Sigmoid colon (tissue), 7 donors: ENCODE results near the gene KREMEN1. TPM values are rescaled to one million over a fixed set of nuclear protein-coding genes. Genes with fewer than 3 reads are reported as not detected.

Source experiments
- DNase-seq: peaks from one replicate; pipeline ENCODE4 v3.0.0-alpha.2; 2019
- H3K27ac ChIP-seq, 4 donors: fragments of 200-600 bp; sonication (generic); one replicate each; pipeline ENCODE4 v1.5.1; 2016 to 2019; ENCODE audit warnings: mild to moderate bottlenecking in 1 of 4
- H3K27me3 ChIP-seq, 3 donors: fragments of 200-600 bp; sonication (generic); one replicate each; pipeline ENCODE4 v1.5.1; 2019; ENCODE audit warnings: mild to moderate bottlenecking in 1 of 3
- H3K36me3 ChIP-seq, 4 donors: fragments of 200-600 bp; sonication (generic); one replicate each; pipeline ENCODE4 v1.5.1; 2016 to 2019
- H3K4me1 ChIP-seq, 4 donors: fragments of 200-600 bp; sonication (generic); one replicate each; pipeline ENCODE4 v1.5.1; 2017 to 2019
- H3K4me3 ChIP-seq, 4 donors: fragments of 200-600 bp; sonication (generic); one replicate each; pipeline ENCODE4 v1.5.1; 2017 to 2019; ENCODE audit warnings: mild to moderate bottlenecking in 2 of 4, moderate library complexity in 1 of 4
- H3K9me3 ChIP-seq, 4 donors: fragments of 200-600 bp in 3 of 4; sonication (generic) in 3 of 4; one replicate each; pipeline versions ENCODE4 v1.5.1 to v1.6.1; 2013 to 2019
- EP300 ChIP-seq, 4 donors: sonication (generic); formaldehyde crosslinking; IDR thresholded peaks; one replicate each; pipeline ENCODE4 v1.6.1; 2017; ENCODE audit warnings: antibody characterized with exemption in 4 of 4
- POLR2A ChIP-seq, 2 donors: fragments of 450-650 bp; IDR thresholded peaks; one replicate each; pipeline ENCODE4 v1.6.1; 2016; ENCODE audit warnings: antibody characterized with exemption in 2 of 2, mild to moderate bottlenecking in 2 of 2, moderate library complexity in 2 of 2
- POLR2AphosphoS5 ChIP-seq, 4 donors: sonication (generic); formaldehyde crosslinking; IDR thresholded peaks; one replicate each; pipeline ENCODE4 v1.6.1; 2017; ENCODE audit warnings: antibody characterized with exemption in 4 of 4
- WGBS, 2 donors: extraction: QIAGEN DNeasy Blood & Tissue Kit; methylation state at CpG; one replicate each; pipeline ENCODE4 v1.1.7; 2013; 5-methylcytosine and 5-hydroxymethylcytosine counted together
- intact Hi-C: fragments of 100-400 bp; cut with DNase I; formaldehyde crosslinking; loops from one replicate; pipeline ENCODE4 v1.15.1; 2023
- polyA plus RNA-seq, 3 donors: library from polyadenylated mRNA; stranded (reverse); fragments of 200-250 nt; gene quantifications; one replicate each; pipeline ENCODE4 v1.2.3, GENCODE V29; 2013
- total RNA-seq, 4 donors: library from RNA; depleted of rRNA; stranded (reverse); fragments of >200 nt; gene quantifications; one replicate each; pipeline ENCODE4 v1.1.0, GENCODE V29; 2016
- TF ChIP-seq, protein P1 (sequence below), 4 experiments: fragments of 450-650 bp in 3 of 4; fragments of 200-600 bp in 1 of 4; IDR thresholded peaks; one replicate each; pipeline ENCODE4 v1.5.1; 2016 to 2019; ENCODE audit warnings: antibody characterized with exemption in 4 of 4, mild to moderate bottlenecking in 3 of 4, moderate library complexity in 2 of 4
- donor health status: healthy with polysubstance abuse.
- donor health status: Bipolar disorder and iron deficiency.
- donor health status: healthy.

The KREMEN1 gene
- total and polyA plus RNA-seq, 7 donors = 4.2 to 13.2 (median 6.7) TPM

DNA sequence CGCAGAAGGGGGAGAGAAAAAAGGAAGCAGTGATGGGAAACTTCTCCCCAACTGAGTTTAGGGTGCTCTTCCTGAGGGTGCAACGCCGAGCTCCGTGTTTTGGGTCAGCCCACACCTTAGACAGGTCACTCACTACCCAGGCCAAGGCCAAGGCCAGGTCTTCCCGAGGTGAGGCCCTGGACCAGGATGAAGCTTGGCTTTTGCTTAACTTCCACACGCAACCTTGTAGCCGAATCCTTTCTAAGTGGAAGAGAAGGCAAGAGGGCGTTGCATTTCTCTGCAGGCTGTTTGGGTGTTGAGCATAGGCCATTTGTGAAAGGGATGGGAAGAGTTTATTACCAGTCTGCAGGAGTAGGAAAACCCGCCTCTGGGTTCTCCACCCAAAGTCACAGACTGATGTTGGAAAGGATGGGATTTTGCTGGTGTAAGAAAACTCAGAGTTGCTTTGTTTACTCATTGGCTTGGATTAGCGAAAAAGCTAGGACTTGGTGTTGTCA lies 1.5 kb downstream of the KREMEN1 start:
- H3K9me3 ChIP-seq = no peaks in the 10 kb centered on the region
- WGBS, 2 donors = 12 to 42% methylated on average over 10 of the region's 10 CpGs
- no peaks in the 10 kb centered on the region for H3K27me3 ChIP-seq
- TF ChIP-seq, protein P1, sequence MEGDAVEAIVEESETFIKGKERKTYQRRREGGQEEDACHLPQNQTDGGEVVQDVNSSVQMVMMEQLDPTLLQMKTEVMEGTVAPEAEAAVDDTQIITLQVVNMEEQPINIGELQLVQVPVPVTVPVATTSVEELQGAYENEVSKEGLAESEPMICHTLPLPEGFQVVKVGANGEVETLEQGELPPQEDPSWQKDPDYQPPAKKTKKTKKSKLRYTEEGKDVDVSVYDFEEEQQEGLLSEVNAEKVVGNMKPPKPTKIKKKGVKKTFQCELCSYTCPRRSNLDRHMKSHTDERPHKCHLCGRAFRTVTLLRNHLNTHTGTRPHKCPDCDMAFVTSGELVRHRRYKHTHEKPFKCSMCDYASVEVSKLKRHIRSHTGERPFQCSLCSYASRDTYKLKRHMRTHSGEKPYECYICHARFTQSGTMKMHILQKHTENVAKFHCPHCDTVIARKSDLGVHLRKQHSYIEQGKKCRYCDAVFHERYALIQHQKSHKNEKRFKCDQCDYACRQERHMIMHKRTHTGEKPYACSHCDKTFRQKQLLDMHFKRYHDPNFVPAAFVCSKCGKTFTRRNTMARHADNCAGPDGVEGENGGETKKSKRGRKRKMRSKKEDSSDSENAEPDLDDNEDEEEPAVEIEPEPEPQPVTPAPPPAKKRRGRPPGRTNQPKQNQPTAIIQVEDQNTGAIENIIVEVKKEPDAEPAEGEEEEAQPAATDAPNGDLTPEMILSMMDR (IDR thresholded peaks at IDR 0.05) = no peak
- TF ChIP-seq POLR2A (IDR thresholded peaks at IDR 0.05) (no peak), POLR2AphosphoS5 (IDR thresholded peaks at IDR 0.05) (no peak), EP300 (IDR thresholded peaks at IDR 0.05) (no peak)
- no peaks in the 10 kb centered on the region for H3K36me3 ChIP-seq
- peaks cover 0 to 31% (median 29%) of the 10 kb centered on the region in 4 donors for H3K4me1 ChIP-seq
- no peak for DNase-seq
- peak overlapping the region; percentile 49 to 70 (median 67) for H3K27ac ChIP-seq
- intact Hi-C loops = loop anchor here (10.0 kb wide), 1 partner anchor 170 kb away; no protein-coding TSS in a partner anchor
- peak overlapping the region; percentile 56 to 85 (median 68) for H3K4me3 ChIP-seq

DNA sequence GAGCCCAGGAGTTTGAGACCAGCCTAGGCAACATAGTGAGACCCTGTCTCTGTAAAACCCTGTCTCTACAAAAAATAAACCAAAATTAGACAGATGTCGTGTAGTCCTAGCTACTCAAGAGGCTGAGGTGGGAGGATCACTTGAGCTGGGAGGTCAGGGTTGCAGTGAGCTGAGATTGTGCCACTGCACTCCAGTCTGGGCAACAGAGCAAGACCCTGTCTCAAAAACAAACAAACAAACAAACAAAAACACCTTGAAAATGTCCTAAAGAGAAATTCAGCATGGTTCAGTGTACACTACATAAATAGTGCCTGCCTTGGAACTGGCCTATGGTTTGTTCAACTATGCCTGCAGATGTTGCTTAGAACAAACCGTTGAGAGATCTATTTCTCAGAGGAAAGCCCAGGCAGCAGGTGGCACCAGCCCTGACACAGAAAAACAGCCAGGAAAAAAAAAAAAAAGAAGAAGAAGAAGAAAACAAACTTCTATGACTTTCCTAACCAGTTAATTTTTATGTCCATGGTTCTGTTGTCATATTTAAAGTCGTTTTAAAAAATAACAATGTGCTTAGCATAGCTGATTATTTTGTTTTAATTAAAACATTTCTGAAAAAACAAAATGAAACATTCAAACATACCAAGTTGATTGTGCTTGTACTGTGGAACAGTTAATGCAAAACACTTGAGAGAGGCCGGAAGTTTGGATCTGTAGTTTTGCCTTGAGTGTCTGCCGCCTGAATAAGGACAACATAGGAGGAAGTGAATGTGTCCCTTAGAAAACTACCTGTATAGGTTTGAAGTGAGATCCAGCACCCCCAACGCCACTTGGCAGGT lies 5.4 kb downstream of the KREMEN1 start:
- Histone ChIP-seq H3K4me1 (peaks cover 0 to 14% (median 11%) of the 10 kb centered on the region in 4 donors), H3K27ac (no peak overlapping the region), H3K27me3 (no peaks in the 10 kb centered on the region), H3K9me3 (no peaks in the 10 kb centered on the region), H3K4me3 (no peak overlapping the region), H3K36me3 (no peaks in the 10 kb centered on the region)
- no peak for TF ChIP-seq EP300 (IDR thresholded peaks at IDR 0.05)
- TF ChIP-seq, protein P1 (IDR thresholded peaks at IDR 0.05) = no peak
- TF ChIP-seq POLR2A (IDR thresholded peaks at IDR 0.05) = no peak
- no peak for TF ChIP-seq POLR2AphosphoS5 (IDR thresholded peaks at IDR 0.05)
- no peak for DNase-seq
- WGBS, 2 donors = 32 to 56% methylated on average over 6 of the region's 6 CpGs
- intact Hi-C loops = loop anchor here (5.0 to 10.0 kb wide), 2 partner anchors 74 to 167 kb away; no protein-coding TSS in a partner anchor

DNA sequence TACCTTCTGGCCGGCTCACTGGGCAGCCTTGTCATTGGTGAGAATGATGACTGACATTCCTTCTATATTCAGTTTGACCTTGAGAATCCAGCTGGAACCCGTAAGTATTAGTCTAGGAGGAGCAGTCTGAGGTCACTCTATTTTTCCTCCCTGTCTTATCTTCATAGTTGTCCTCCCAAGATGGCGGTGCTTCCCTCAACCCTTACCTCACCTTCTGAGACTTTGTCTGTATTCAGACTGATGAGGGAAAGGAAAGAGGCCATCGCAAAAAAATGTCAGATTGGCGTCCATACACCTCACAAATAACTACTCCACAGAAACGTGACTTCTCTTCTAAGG lies 6.0 kb downstream of the KREMEN1 start:
- intact Hi-C loops = loop anchor here (5.0 to 10.0 kb wide), 2 partner anchors 73 to 166 kb away; no protein-coding TSS in a partner anchor
- Histone ChIP-seq H3K27ac (no peak overlapping the region), H3K9me3 (no peaks in the 10 kb centered on the region), H3K4me1 (peaks cover 0 to 8% (median 5%) of the 10 kb centered on the region in 4 donors), H3K4me3 (no peak overlapping the region), H3K36me3 (no peaks in the 10 kb centered on the region), H3K27me3 (no peaks in the 10 kb centered on the region)
- no peak for TF ChIP-seq POLR2AphosphoS5 (IDR thresholded peaks at IDR 0.05)
- TF ChIP-seq POLR2A (IDR thresholded peaks at IDR 0.05) = no peak
- TF ChIP-seq EP300 (IDR thresholded peaks at IDR 0.05) = no peak
- TF ChIP-seq, protein P1 (IDR thresholded peaks at IDR 0.05) = no peak
- DNase-seq = no peak
- 20 to 74% methylated on average over 6 of the region's 6 CpGs for WGBS, 2 donors

DNA sequence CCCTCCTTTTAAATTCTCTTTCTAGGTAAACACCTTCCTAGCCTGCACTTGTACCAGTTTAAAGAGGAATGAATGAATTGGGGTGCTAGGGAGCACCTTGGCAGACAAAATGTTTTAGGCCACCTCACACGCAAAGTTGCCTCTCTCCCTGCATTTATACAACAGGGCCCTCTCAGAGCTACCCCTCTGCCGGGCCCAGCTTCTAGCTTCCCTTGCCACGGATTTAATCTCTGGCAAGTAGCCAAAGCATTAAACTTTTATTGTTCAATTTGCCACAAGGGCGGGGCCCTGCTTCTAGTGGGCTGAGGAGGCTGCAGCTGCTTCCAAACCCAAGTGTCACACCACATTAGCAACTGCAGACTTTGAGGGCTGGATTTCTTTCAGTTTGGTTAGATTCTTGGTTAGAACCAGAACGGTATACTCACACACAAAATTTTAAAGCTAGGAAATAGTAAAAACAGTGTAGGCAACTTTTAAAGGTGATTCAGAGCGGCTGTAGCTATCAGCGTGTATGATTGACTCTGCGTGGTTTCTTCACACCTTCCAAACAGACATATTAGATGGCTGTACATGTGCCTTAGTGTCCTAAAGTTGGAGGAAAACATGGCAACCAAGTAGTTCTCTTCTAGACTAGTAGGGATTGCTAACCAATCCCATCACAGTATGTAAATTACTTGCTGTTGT lies 6.5 kb downstream of the KREMEN1 start:
- Histone ChIP-seq H3K36me3 (no peaks in the 10 kb centered on the region), H3K27me3 (no peaks in the 10 kb centered on the region), H3K4me1 (peaks cover 0 to 4% (median 1%) of the 10 kb centered on the region in 4 donors), H3K9me3 (no peaks in the 10 kb centered on the region), H3K27ac (no peak overlapping the region), H3K4me3 (no peak overlapping the region)
- intact Hi-C loops = loop anchor here (5.0 to 10.0 kb wide), 2 partner anchors 73 to 165 kb away; no protein-coding TSS in a partner anchor
- DNase-seq = no peak
- WGBS, 2 donors = 15 to 47% methylated on average over 8 of the region's 8 CpGs
- TF ChIP-seq, protein P1 (IDR thresholded peaks at IDR 0.05) = no peak
- no peak for TF ChIP-seq POLR2AphosphoS5 (IDR thresholded peaks at IDR 0.05)
- no peak for TF ChIP-seq EP300 (IDR thresholded peaks at IDR 0.05)
- no peak for TF ChIP-seq POLR2A (IDR thresholded peaks at IDR 0.05)
